Measurements from ENCODE around the gene GALT. TPM values are rescaled to one million over a fixed set of nuclear protein-coding genes. Genes with fewer than 3 reads are reported as not detected.

GALT gene
- total and polyA plus RNA-seq, 2 of the 13 experiments (the other 11 are each of a cell fraction or from before 2014, with no cell fraction given), result 40.4 to 46.3 TPM

DNA sequence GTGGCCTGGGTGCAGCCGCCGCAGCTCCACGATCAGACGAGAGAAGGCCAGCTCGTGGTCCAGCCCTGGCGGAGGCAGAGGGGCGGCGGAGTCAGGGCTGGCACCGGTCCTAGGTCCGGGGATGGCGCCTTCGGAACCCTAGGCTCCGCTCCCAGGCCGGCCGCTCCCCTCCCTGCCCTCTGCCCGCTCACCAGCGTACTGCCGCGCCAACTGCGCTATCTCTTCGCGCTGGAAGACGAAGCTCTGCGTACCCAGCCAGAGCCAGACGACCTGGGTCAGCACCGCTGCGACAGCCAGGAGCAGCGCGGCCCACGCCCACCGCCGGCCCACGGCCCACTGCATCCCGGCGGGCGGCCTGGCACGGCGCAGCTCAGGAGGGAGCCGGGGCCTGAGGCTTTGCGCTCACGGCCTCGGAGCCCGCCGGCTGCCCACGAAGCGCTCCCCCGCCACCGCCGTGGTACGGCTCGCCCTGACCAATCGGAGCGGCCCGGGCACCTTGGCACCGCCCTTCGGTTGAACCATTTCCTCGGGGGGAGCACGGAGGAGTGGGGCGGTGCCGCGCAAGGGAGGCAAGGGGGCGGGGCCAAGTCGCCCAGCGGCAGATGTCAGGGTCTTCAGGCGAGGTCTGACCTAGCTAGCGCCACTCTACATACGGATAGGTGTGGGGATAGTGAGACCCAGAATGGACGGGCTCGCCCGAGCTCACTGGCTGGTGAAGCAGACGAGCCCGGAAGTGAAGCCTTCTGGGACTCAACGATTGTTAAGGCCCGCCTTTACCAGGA is 8.9 kb upstream of the GALT start, which contains the start of gene SIGMAR1 (continued):
- TF ChIP-seq ATF2 (CRISPR knock-in tag; IDR thresholded peaks at IDR 0.05), result no peak
- TF ChIP-seq, protein P1, sequence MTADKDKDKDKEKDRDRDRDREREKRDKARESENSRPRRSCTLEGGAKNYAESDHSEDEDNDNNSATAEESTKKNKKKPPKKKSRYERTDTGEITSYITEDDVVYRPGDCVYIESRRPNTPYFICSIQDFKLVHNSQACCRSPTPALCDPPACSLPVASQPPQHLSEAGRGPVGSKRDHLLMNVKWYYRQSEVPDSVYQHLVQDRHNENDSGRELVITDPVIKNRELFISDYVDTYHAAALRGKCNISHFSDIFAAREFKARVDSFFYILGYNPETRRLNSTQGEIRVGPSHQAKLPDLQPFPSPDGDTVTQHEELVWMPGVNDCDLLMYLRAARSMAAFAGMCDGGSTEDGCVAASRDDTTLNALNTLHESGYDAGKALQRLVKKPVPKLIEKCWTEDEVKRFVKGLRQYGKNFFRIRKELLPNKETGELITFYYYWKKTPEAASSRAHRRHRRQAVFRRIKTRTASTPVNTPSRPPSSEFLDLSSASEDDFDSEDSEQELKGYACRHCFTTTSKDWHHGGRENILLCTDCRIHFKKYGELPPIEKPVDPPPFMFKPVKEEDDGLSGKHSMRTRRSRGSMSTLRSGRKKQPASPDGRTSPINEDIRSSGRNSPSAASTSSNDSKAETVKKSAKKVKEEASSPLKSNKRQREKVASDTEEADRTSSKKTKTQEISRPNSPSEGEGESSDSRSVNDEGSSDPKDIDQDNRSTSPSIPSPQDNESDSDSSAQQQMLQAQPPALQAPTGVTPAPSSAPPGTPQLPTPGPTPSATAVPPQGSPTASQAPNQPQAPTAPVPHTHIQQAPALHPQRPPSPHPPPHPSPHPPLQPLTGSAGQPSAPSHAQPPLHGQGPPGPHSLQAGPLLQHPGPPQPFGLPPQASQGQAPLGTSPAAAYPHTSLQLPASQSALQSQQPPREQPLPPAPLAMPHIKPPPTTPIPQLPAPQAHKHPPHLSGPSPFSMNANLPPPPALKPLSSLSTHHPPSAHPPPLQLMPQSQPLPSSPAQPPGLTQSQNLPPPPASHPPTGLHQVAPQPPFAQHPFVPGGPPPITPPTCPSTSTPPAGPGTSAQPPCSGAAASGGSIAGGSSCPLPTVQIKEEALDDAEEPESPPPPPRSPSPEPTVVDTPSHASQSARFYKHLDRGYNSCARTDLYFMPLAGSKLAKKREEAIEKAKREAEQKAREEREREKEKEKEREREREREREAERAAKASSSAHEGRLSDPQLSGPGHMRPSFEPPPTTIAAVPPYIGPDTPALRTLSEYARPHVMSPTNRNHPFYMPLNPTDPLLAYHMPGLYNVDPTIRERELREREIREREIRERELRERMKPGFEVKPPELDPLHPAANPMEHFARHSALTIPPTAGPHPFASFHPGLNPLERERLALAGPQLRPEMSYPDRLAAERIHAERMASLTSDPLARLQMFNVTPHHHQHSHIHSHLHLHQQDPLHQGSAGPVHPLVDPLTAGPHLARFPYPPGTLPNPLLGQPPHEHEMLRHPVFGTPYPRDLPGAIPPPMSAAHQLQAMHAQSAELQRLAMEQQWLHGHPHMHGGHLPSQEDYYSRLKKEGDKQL (CRISPR knock-in tag; IDR thresholded peaks at IDR 0.05; ENCODE audit: low read depth), result no peak; the same call in 1 of the 2 replicates
- 0 out of 2 replicates have a peak, but pooled peaks have one; percentile 9 for TF ChIP-seq ZNF629 (CRISPR knock-in tag; conservative IDR thresholded peaks at IDR 0.05)
- no peak for TF ChIP-seq FOXA3 (CRISPR knock-in tag; IDR thresholded peaks at IDR 0.05)
- peak; percentile 27; the same call in 1 of the 2 replicates for TF ChIP-seq ZSCAN25 (CRISPR knock-in tag; IDR thresholded peaks at IDR 0.05)
- TF ChIP-seq MNT (IDR thresholded peaks at IDR 0.05), result no peak
- no peak for TF ChIP-seq ZNF501 (CRISPR knock-in tag; IDR thresholded peaks at IDR 0.05)
- TF ChIP-seq ZZZ3 (CRISPR knock-in tag; IDR thresholded peaks at IDR 0.05; ENCODE audit: borderline replicate concordance), result no peak; the same call in 1 of the 2 replicates
- TF ChIP-seq ZNF557 (CRISPR knock-in tag; IDR thresholded peaks at IDR 0.05), result no peak
- TF ChIP-seq TBL1XR1 (IDR thresholded peaks at IDR 0.05; ENCODE audit: borderline replicate concordance, low read length, partially characterized antibody), result no peak
- TF ChIP-seq RCOR2 (CRISPR knock-in tag; IDR thresholded peaks at IDR 0.05), result no peak
- TF ChIP-seq DMTF1 (CRISPR knock-in tag; IDR thresholded peaks at IDR 0.05), result no peak
- TF ChIP-seq TBX3 (IDR thresholded peaks at IDR 0.05; ENCODE audit: borderline replicate concordance), result no peak
- TF ChIP-seq, protein P2, sequence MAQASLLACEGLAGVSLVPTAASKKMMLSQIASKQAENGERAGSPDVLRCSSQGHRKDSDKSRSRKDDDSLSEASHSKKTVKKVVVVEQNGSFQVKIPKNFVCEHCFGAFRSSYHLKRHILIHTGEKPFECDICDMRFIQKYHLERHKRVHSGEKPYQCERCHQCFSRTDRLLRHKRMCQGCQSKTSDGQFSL (CRISPR knock-in tag; IDR thresholded peaks at IDR 0.05), result no peak
- TF ChIP-seq ZKSCAN8 (CRISPR knock-in tag; IDR thresholded peaks at IDR 0.05; ENCODE audit: borderline replicate concordance), result no peak
- TF ChIP-seq MYNN (CRISPR knock-in tag; IDR thresholded peaks at IDR 0.05; ENCODE audit: low read depth), result no peak
- TF ChIP-seq ZNF414 (CRISPR knock-in tag; IDR thresholded peaks at IDR 0.05), result peak; percentile 72; the same call in 1 of the 2 replicates

Measured in HepG2 (cell line).